WTC11 (cell line): ENCODE measurements around the gene SEMA7A.
"Not testable (repeated sequence)": the region's sequence is repeated elsewhere in the genome, so short reads cannot be mapped to it uniquely, and the experiment has no call there.

Experiments
- NFYB ChIP-seq: sonication (generic); formaldehyde crosslinking; conservative IDR thresholded peaks from 2 replicates; pipeline ENCODE4 v1.8.0; 2022; ENCODE audit warnings: low read depth, missing genetic modification reagents
- ZNF138 ChIP-seq: sonication (generic); formaldehyde crosslinking; conservative IDR thresholded peaks from 2 replicates; pipeline ENCODE4 v1.8.1; 2022; ENCODE audit warnings: mild to moderate bottlenecking, moderate library complexity, missing genetic modification reagents
- TF ChIP-seq, protein P1 (sequence below): sonication (generic); formaldehyde crosslinking; IDR thresholded peaks from 2 replicates; pipeline ENCODE4 v1.8.1; 2023; ENCODE audit warnings: mild to moderate bottlenecking, missing genetic modification reagents, borderline replicate concordance
- TF ChIP-seq, protein P2 (sequence below): sonication (generic); formaldehyde crosslinking; IDR thresholded peaks from 2 replicates; pipeline ENCODE4 v1.8.0; 2022; ENCODE audit warnings: mild to moderate bottlenecking, missing genetic modification reagents
- TF ChIP-seq, protein P3 (sequence below): sonication (generic); formaldehyde crosslinking; IDR thresholded peaks from 2 replicates; pipeline ENCODE4 v1.8.1; 2023; ENCODE audit warnings: mild to moderate bottlenecking, missing genetic modification reagents, moderate library complexity

DNA sequence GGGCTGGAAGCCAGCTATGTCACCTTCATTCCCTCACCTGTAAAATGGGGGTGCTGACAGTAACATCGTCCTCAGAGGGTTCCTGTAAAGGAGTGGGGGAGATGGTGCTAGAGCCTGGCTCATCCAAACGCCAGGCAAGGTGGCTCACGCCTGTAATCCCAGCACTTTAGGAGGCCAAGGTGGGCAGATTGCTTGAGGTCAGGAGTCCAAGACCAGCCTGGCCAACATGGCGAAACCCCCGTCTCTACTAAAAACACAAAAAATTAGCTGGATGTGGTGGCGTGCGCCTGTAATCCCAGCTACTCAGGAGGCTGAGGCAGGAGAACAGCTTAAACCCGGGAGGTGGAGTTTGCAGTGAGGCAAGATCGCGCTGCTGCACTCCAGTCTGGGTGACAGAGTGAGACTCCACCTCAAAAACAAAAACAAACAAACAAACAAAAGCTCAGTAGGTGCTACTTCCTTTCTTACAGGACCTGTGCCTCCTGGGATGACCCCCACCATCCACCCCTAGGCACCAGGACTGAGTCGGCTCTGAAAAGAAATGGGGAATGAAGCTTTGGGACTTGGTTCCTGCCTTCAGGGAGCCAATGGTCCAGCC, 43.6 kb downstream of the SEMA7A start:
- TF ChIP-seq, protein P1, sequence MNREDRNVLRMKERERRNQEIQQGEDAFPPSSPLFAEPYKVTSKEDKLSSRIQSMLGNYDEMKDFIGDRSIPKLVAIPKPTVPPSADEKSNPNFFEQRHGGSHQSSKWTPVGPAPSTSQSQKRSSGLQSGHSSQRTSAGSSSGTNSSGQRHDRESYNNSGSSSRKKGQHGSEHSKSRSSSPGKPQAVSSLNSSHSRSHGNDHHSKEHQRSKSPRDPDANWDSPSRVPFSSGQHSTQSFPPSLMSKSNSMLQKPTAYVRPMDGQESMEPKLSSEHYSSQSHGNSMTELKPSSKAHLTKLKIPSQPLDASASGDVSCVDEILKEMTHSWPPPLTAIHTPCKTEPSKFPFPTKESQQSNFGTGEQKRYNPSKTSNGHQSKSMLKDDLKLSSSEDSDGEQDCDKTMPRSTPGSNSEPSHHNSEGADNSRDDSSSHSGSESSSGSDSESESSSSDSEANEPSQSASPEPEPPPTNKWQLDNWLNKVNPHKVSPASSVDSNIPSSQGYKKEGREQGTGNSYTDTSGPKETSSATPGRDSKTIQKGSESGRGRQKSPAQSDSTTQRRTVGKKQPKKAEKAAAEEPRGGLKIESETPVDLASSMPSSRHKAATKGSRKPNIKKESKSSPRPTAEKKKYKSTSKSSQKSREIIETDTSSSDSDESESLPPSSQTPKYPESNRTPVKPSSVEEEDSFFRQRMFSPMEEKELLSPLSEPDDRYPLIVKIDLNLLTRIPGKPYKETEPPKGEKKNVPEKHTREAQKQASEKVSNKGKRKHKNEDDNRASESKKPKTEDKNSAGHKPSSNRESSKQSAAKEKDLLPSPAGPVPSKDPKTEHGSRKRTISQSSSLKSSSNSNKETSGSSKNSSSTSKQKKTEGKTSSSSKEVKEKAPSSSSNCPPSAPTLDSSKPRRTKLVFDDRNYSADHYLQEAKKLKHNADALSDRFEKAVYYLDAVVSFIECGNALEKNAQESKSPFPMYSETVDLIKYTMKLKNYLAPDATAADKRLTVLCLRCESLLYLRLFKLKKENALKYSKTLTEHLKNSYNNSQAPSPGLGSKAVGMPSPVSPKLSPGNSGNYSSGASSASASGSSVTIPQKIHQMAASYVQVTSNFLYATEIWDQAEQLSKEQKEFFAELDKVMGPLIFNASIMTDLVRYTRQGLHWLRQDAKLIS (CRISPR knock-in tag), result not testable (repeated sequence)
- TF ChIP-seq, protein P2, sequence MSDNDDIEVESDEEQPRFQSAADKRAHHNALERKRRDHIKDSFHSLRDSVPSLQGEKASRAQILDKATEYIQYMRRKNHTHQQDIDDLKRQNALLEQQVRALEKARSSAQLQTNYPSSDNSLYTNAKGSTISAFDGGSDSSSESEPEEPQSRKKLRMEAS (CRISPR knock-in tag), result not testable (repeated sequence)
- TF ChIP-seq, protein P3, sequence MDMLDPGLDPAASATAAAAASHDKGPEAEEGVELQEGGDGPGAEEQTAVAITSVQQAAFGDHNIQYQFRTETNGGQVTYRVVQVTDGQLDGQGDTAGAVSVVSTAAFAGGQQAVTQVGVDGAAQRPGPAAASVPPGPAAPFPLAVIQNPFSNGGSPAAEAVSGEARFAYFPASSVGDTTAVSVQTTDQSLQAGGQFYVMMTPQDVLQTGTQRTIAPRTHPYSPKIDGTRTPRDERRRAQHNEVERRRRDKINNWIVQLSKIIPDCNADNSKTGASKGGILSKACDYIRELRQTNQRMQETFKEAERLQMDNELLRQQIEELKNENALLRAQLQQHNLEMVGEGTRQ (CRISPR knock-in tag), result not testable (repeated sequence)
- not testable (repeated sequence) for TF ChIP-seq ZNF138 (CRISPR knock-in tag); NFYB
